Left colon (tissue), 2 donors: Measurements from ENCODE around the gene YARS2. TPM values are rescaled to one million over a fixed set of nuclear protein-coding genes. Genes with fewer than 3 reads are reported as not detected.
"Not testable (repeated sequence)": the region's sequence is repeated elsewhere in the genome, so short reads cannot be mapped to it uniquely, and the experiment has no call there.

Experiments used
- ATAC-seq: fragments of 200-7000 bp; cut with Tn5 transposase; one replicate; pipeline ENCODE4 v1.9.1; 2020; ENCODE audit warnings: mild to moderate bottlenecking, moderate library complexity
- DNase-seq, 2 donors: peaks; one replicate each; pipeline ENCODE4 v3.0.0-alpha.2; 2020
- intact Hi-C, 2 donors: fragments of 100-400 bp; cut with DNase I in 1 of 2; cut with micrococcal nuclease in 1 of 2; formaldehyde crosslinking; loops; one replicate each; pipeline versions ENCODE4 v1.11.2 to v1.14.0; 2022; cut with DNase I, micrococcal nuclease
- total RNA-seq, 2 donors: library from RNA; stranded (reverse); fragmentation: NEBNext Ultra II Directional; extraction: Animal tissue kit (Norgen Biotek cat#: 25700); gene quantifications; one replicate each; pipeline ENCODE4 v1.2.1, GENCODE V29; 2021
- donor health status: DM: no; HTN: no; CAD: no.
- donor health status: DM: yes; HTN: yes; CAD: no.

YARS2 gene
- total RNA-seq, 2 donors from 2014 or later: 13.4 to 14.9 TPM

DNA sequence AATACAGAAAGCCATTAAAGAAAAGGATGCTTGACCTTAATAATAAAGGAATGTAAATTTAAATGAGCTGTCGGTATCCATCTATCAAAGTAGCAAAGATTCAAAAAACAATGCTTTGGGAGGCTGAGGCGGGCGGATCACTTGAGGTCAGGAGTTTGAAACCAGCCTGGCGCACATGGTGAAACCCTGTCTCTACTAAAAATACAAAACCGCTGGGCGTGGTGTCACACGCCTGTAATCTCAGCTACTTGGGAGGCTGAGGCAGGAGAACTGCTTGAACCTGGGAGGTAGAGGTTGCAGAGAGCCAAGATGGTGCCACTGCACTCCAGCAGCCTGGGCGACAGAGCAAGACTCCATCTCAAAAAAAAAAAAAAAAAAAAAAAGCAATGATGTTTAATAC is 56.3 kb downstream of the YARS2 start:
- DNase-seq, ATAC-seq, intact Hi-C loops: not testable (repeated sequence)

DNA sequence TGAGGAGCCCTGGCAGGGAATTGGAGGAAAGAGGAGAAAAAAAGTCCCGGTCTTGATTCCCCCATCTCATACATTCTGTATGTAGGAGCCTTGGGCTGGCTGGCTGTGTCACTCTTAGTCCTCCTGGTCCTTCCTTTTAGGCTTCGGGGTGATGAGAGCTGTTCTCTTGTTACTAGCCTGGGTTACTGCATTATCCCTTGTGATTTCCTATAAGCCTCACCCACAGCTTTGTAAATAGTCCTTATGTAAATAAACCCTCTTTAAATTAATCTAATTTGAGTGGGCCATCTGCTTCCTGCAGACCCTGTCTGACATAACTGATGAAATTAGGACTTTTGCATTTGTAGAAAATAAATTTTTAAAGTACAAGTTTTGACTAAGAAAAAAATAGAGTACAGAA is 57.4 kb downstream of the YARS2 start:
- no peak for DNase-seq
- ATAC-seq: no peak
- intact Hi-C loops: no loop called here

DNA sequence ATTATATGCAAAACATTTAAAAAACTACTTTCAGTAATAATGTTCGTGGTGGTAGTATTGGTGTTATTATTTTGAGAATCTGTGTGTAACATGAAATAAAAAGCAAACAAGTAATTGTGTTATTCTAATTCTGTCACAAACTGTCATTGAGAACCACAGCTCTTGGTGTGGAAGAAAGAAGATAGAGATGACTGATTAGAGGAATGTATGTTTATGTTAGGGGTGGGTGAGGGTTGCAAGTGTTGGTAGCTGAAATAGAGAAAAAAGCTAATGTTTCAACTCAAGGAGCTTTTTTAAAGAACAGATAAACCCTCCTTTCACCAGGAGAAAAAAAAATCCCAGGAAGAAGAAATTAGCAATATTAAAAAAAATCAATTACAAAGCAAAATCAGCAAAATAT is 58.3 kb downstream of the YARS2 start:
- DNase-seq (no peak), ATAC-seq (no peak)
- intact Hi-C loops: no loop called here

Other genes starting within 250 kb of the YARS2 start
- 10 to 100 TPM; 46.8 to 55.9 TPM for gene DNM1L, start 76.6 kb downstream of the YARS2 start, total RNA-seq
- 100 to 1,000 TPM; 117 to 175 TPM for gene PKP2, start 140.9 kb upstream of the YARS2 start, total RNA-seq